Activated CD4-positive, alpha-beta T cell treated with anti-CD3 and anti-CD28 coated beads, Interleukin-10, Interleukin-2, amounts not matched to agents 100 ng/mL and 50 ng/mL, durations not matched to agents 16 hours and 8 hours (primary cell): ENCODE measurements around the gene UBE2L3.
"Not testable (repeated sequence)": the region's sequence is repeated elsewhere in the genome, so short reads cannot be mapped to it uniquely, and the experiment has no call there.

Source experiments
- DNase-seq: peaks from one replicate; pipeline ENCODE4 v3.0.0-alpha.2; 2020

Gene UBE2L3

DNA sequence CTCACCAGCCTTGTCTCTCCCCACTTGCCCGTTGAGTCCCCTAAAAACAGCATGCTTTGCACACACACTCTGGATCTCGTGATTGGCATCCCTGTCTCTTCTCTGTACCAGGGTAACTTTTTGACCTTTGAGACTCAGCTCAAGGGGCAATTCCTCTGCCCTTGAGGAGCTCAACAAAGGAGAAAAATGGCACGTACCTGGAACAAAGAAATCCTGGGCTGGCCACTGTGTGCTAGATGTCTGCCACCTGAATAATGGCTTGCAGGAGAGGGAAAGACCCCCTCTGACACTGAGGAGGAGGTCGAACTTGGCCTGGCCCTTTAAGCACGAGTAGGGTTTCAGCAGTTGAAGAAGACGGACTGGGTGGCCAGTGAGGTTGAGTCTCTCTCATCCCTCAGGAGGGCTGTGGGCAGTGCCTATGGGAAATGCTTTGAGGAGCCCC lies 5.8 kb downstream of the UBE2L3 start:
- no peak for DNase-seq

DNA sequence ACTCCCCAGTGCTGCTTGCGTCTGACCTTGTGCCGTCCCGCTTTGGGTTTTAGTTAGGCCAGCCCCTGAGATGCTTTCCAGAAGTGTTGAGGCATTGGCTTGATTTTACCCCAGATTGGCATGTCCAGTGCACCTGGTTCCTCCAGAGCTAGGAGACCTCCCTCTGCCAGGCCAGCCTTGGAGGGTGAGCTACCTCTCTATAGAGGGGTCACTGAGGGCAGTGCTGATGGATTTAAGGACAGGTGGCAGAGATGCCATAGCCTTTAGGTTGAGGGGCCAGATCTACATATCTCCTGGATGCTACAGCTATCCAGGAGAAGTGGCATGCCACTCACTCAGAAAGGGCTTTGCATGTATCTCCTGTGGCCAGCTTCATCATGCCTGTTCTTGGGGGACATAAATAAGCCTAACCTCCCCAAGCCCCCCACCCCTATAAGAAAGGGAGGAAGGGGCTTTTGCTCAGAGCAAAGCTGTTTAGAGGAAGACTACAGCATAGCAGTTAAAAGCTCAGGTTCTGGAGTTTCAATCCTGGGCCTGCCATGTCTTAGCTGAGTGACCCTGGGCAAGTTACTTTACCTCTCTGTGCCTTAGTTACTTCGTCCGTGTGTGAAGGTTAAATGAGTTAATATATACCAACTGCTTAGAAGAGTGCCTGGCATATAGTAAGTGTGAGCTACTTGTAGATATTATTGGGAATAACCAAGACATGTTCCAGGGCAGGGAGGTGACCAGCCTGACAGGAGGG lies 6.4 kb downstream of the UBE2L3 start:
- no peak for DNase-seq

DNA sequence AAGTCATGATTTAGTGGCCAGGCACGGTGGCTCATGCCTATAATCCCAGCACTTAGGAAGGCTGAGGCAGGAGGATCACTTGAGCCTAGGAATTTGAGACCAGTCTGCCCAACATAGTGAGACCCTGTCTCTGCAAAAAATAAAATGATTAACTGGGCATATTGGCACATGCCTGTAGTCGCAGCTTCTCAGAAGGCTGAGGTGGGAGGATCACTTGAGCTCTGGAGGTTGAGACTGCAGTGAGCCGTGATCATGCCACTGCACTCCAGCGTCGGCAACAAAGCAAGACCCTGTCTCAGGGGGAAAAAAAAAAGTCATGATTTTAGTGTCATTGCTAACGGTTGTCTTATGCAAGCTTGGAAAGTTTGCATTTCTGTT lies 11.9 kb downstream of the UBE2L3 start:
- no peak for DNase-seq

DNA sequence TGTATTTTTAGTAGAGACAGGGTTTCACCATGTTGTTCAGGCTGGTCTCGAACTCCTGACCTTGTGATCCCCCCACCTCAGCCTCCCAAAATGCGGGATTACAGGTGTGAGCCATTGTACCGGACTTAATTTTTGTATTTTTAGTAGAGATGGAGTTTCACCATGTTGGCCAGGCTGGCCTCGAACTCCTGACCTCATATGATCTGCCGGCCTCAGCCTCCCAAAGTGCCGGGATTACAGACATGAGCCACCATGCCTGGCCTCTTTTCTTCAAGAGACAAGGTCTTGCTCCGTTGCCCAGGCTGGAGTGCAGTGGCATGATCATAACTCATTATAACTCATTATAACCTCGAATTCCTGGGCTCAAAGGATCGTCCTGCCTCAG lies 13.1 kb downstream of the UBE2L3 start:
- not testable (repeated sequence) for DNase-seq

DNA sequence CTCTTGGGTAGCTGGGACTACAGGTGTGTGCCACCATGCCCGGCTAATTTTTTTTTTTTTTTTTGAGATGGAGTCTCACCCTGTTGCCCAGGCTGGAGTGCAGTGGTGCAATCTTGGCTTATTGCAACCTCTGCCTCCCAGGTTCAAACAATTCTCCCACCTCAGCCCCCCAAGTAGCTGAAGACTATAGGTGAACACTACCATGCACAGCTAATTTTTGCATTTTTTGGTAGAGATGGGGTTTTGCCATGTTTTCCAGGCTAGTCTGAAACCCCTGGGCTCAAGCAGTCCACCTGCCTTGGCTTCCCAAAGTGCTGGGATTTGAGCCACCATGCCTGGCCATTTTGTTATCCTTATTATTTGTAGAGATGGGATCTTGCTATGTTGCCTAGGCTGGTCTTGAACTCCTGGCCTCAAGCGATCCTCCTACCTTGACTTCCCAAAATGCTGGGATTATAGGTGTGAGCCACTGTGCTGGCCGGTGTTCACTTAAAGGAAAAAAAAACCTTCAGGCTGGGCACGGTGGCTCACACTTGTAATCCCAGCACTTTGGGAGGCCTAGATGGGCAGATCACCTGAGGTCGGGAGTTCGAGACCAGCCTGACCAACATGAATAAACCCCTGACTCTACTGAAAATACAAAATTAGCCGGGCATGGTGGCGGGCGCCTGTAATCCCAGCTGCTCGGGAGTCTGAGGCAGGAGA lies 13.6 kb downstream of the UBE2L3 start:
- DNase-seq = not testable (repeated sequence)

DNA sequence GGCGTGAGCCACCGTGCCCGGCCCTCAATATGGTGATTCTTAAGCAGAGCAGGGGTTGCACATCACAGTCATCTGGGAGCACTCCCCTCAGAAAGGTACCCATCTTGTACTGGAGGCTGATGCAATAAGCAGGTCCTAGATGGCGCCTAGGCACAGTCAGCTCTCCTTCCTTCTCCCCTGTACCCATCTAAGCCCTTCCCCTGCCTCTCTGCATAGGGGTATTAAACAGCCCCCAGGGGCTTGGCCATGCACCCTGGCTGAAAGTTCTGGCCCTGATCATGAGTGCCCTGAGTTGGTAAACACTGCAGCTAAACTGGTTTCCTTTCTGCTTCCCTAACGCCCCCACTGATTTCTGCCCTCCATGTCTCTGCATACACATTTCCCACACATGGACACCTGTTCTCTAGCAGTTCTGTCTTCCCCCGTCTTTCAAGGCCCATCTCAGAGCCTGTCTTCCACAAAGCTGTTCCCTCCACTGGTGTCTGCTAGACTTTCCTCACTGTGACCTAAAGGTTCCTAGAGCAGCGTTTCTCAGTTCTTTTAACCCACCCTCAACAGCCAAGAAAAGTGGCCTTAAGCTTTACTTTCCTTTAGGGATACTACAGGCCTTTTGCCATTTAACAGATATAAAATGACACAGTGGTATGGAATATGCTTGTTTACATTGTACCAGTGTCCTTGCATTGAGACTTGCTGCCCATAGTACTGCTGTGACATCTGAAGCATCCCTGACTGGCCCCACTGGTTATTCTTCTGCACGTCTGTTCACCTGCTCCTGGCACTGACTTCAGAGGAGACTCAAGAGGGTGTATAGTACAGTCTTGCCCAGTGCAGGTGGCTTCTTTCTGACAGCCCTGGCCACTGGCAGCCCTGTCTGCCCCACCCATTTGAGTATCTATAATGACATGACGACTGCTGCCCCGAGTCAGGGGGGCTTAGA lies 15.6 kb downstream of the UBE2L3 start:
- no peak for DNase-seq

DNA sequence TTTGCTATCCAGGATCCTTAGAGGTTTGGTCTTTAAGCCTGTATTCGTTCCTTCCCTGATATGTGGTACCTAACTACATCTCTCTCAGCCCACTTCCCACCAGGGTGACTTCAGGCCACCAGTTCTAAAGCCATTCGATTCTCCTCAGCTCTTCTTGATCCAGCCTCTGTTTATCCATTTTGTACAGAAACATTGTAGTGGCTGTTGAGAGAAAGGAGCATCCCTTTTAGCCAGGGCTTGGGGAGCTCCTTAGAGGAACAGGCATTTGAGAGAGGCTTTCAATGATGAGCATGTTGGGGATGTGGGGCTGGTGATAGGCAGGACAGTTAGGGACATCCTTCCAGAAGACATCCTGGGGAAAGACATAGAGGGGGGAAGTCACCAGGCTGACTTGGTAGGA lies 17.9 kb downstream of the UBE2L3 start:
- no peak for DNase-seq

DNA sequence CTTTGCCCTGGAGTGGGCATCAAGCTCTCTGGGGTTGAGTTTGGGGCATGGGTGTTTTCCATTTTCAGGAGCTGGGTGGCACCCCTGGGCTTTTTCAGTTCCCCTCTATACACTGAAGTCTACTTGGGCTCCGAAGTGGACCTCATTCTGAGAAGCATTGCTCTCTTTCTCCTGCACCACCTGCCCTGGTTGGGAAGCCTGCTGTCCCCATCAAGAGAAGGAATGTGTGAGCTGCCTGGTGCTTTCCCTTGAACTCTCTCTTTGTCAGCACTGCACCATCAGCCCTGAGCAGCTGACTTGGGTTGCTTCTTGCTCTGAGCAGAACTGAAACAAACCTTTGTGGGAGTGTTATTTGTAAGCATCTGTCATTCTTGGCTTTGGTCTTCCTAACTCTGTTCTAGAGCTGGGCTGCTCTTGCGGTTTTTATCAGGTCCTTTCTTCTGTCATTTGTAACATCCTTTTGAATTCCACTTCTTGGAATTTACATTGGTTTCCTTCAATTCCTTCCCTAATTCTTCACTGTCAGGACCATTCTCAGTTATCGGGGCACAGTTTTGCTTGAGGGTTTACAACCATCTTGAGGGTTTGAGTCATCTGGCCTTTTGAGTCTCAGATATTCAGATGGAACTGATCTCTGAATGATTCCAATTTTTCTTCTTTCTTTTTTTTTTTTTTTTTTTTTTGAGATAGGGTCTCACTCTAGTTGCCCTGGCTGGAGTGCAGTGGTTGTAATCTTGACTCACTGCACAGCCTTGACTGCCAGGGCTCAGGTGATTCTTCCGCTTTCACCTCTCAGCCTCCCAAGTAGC lies 20.5 kb downstream of the UBE2L3 start:
- peak; percentile 88 for DNase-seq

DNA sequence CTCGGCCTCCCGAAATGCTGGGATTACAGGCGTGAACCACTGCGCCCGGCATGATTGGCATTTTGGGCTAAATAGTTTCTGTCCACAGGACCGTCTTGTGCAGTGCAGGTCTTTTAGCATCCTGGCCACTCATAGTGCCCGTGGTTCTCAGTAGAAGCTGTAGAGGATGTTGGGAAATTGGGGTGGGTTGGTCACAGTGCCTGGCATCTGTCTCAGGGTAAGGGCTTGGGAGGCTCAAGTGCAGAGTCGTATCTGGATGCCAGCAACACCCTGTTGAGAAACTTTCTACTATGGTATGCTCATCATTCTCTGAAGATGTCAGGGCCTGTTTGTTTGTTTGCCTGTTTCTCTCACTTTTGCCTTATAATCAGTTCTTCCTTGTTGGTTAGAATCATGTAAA lies 21.9 kb downstream of the UBE2L3 start:
- no peak for DNase-seq

DNA sequence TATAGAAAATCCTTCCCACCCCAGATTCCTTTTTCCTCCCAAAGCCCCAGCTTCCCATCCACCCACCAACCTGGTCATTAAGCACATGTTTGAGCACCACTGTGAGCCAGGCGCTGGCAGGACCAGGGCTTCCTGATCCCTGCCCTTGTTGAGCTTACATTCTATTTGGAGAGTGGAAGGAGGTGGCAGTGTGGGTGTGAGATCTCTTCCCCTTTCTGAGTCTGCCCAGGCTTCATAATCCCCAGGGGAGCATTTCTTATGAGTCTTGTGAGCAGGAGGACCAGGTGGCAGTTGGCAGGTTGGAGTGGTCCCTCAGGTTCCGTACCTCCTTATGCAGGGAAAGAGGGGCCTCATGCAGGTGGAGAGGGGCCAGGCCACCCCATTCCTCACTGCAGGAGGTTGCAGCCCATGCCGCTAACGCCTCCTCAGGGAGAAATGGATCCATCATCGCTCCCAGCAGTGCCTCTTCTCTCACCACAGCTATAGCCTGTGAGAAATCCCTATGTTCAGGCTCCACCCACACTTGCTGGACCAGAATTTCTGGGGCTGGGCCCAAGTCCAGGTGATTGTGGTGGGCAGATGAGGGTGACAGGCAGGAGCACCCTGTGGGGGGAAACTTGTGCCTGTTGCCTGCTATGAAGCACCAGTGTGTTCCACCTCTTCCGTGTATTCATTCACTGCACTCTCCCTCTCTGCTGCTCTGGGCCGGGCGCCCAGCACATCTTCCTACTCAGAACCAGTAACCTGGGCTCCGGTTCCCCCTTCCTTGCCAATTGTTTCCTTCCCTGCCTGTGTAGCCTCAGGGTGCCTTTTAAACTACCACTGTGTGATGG lies 23.5 kb downstream of the UBE2L3 start:
- no peak for DNase-seq

DNA sequence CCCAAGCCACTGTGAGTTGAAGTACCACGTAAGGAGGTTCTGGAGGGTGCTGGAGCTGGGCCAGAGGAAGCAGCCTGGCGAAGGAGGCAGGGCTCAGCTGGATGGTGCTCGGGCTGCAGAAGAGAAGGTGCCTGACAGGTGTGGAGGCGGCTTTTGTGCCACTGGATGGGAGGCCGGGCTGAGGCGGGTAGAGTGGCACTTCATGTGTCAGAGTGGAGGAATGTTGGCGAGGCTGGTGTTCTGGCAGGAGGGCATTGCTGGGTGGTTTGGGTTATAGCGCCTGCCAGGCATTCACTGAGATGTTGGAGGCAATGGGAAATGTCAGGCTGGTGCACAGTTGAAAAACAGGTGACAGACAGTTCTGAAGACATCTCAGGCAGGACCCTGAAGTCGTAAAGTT lies 24.2 kb downstream of the UBE2L3 start:
- DNase-seq = no peak

DNA sequence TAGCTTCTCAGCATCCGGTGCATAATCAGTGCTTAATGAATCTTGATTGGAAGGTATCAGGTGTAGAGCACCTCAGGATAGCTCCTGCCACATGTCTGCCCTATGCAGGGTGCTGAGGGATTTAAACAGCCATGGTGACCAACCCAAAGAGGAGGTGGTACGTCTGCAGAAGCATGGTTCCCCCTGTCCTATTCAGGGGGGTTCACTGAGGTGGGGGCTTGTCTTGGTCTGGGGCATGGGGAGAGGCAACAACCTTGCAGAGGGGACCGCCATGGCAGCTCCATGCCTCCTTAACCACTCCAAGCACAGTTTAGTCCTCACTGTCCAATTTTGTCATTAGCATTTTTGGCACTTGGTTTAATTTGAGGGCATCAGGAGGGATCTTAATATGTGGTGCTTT lies 24.9 kb downstream of the UBE2L3 start:
- no peak for DNase-seq

DNA sequence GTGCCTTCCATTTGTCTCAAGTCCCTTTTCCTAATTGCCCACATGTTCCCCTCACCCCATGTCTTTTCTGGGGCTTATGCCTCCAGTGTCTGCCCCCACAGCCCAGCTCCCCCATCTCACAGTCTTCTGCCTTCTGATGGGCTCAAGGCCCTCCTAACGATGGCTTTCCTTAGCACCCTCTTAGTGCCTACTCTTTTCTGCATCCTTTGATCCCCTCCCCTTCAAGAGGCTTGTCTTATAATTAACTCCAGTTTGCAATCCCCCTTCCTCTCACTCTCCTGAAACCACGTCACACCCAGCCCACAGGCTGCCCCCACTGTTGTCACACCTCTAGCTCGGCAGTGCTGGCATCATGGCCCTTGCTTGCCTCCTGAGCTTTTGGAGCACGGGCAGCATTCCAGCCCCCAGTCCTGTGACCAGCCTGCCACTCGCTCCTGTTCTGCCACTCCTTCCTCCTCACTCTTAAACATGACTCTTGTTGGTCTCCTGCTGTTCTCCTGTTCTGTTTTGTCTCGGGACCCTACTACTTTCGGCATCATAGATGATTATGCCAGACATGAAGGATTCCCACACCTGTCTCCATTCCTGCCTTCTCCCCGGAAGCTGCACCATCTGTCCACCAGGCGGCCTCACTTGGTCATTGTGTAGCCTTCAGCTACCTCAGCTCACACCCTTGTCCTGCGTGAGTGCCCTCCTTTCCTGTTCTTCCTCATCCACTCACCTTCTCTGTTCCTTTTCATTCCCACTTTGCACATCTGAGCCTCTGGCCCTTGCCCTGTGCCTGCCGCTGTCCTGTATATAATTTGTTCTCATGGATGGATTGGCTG lies 26.1 kb downstream of the UBE2L3 start:
- DNase-seq = no peak

DNA sequence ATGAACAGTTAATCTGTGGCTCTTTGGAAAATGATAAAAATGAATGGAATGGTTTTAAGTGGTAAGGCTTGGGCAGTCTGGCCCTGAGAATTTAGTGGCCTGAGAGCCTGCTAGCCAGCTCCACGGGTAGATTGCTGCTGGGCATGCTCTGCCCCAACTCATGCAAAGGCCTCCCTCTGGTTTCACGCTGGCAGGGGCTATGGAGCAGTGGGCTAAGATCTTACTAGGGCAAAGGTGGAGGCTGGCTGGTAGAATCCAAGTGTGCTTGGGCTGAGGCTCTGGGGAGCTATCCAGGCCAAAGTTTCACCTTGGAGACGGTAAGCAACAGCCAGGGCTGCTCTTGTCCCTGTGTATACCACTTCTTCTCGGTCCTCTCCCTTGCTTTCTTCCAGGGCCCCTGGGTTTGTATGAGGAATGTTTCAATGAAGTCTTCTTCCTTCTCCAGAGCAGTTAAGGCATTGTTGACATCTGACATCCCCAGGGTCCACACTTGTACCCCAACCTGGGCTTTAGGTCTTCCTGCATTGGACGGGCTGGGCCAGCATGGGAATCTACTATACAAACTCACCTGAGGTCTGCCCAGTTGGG lies 27.4 kb downstream of the UBE2L3 start:
- no peak for DNase-seq

DNA sequence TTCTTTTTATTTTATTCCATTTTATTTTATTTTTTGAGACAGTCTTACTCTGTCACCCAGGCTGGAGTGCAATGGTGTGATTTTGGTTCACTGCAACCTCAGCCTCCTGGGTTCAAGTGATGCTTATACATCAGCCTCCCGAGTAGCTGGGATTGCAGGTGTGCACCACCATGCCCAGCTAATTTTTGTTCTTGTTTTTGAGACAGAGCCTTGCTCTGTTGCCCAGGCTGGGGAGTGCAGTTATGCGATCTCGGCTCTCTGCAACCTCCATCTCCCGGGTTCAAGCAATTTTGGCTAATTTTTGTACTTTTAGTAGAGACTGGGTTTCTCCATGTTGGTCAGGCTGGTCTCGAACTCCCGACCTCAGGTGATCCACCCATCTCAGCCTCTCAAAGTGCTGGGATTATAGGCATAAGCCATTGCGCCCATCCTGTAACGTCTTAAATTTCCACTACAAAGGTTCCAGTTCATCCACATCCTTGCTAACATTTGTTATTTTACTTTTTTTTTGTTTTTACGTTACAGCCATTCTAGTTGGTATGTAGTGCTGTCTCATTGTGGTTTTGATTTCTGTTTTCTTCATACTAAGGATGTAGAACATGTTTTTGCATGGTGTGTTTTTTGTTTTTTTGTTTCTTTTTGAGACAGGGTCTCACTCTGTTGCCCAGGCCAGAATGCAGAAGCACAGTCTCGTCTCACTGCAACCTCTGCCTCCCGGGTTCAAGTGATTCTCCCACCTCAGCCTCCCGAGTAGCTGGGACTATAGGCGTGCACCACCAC lies 29.0 kb downstream of the UBE2L3 start:
- not testable (repeated sequence) for DNase-seq

DNA sequence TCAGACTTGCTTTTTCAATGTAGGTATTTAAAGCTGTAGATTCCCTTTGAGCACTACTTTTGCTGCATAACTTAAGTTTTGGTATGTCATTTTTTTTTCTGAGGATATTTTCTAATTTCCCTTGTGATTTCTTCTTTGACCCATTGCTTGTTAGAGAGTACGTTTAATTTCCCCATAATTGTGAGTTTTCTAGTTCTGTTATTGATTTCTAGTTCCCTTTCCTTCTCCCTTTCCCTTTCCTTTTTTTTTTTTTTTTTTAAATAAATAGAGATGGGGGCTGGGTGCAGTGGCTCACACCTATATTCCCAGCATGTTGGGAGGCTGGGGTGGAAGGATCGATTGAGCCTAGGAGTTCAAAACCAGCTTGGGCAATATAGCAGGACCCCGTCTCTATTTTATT lies 30.8 kb downstream of the UBE2L3 start:
- DNase-seq = no peak

DNA sequence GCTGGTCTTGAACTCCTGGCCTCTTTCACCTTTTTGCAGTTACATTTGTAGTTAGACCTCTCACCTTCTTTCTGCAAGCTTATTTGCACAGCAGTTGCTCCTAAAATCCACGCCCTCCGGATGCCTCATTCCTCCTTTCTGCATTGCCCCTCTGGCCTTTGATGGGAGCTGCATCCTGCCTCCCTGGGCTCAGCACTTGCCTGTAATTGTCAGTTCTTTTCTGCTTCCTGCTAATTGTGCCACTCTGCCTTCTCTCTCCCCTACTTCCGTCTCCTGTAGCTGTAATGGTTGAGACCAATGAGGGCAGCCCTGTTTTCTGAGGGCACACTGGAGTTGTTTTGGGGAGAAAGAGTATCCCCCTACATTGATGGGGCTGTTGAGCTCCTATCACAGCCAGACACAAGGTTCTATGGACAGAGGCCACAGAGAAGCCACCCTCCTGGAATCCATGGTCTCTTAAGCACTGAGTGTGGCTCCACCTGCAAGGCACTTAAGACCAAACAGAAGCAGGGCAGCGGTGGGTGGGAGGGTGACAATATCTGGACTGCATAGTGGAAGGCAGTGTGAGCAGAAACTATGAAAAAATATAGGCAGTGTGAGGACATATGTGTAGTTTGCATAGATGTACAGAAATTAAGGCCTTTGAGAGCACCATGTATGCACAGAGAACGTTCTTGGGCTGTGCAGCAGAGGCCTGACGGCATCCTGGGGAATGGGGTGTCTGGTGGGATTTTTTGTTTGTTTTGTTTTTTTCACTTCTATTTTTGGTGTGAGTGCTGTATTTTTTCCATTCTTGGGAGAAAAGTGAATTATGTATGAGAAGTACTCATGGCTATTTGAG lies 31.8 kb downstream of the UBE2L3 start:
- no peak for DNase-seq

DNA sequence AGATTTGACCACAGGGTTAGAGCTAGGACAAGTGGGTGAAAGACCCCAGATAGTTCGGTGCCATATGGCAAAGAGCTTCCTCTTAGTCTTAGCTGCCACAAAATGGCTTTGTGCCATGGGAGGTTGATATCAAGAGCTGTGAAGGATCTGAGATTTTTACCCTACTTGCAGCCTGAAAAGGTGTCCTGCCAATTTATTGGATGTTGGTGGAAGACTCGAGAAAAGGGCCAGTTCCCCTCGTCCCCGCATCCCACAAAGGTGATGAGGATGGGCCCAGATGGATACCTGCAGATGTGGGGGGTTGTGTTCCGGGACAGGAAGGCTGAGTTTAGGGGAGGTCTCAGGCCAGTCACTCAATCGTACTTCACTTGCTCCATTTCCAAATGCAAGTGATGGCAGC lies 35.1 kb downstream of the UBE2L3 start:
- no peak for DNase-seq

DNA sequence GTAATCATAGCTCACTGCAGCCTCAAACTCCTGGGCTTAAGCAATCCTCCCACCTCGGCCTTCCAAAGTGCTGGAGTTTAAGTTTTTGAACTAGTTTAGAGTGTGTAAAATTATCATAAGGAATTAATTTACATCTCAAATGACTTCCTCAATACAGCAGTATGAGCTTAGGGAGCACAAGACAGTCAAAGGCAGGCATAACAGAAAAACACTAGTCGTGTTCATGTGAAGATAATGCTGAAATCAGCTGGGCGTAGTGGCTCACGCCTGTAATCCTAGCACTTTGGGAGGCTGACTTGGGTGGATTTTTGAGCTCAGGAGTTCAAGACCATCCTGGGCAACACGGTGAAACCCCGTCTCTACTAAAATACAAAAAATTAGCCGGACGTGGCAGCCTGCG lies 36.5 kb downstream of the UBE2L3 start:
- DNase-seq = no peak
